Measurements from ENCODE around the gene UBAP2L. TPM values are rescaled to one million over a fixed set of nuclear protein-coding genes. Genes with fewer than 3 reads are reported as not detected.
A peak's percentile ranks its signal among the peaks of the same experiment; 100 is the strongest.

UBAP2L gene, protein sequence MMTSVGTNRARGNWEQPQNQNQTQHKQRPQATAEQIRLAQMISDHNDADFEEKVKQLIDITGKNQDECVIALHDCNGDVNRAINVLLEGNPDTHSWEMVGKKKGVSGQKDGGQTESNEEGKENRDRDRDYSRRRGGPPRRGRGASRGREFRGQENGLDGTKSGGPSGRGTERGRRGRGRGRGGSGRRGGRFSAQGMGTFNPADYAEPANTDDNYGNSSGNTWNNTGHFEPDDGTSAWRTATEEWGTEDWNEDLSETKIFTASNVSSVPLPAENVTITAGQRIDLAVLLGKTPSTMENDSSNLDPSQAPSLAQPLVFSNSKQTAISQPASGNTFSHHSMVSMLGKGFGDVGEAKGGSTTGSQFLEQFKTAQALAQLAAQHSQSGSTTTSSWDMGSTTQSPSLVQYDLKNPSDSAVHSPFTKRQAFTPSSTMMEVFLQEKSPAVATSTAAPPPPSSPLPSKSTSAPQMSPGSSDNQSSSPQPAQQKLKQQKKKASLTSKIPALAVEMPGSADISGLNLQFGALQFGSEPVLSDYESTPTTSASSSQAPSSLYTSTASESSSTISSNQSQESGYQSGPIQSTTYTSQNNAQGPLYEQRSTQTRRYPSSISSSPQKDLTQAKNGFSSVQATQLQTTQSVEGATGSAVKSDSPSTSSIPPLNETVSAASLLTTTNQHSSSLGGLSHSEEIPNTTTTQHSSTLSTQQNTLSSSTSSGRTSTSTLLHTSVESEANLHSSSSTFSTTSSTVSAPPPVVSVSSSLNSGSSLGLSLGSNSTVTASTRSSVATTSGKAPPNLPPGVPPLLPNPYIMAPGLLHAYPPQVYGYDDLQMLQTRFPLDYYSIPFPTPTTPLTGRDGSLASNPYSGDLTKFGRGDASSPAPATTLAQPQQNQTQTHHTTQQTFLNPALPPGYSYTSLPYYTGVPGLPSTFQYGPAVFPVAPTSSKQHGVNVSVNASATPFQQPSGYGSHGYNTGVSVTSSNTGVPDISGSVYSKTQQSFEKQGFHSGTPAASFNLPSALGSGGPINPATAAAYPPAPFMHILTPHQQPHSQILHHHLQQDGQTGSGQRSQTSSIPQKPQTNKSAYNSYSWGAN
- total RNA-seq: 256 and 258 TPM in 2 replicates
- long read RNA-seq, partial matches to known transcripts: 7 of 15 reads
- long read RNA-seq, other reads (novel, unspliced or antisense): 8 of 15 reads

- Mint-ChIP-seq H3K27ac (ENCODE audit: unreplicated experiment) (peak within 1 kb of the TSS; percentile 99), H3K9me3 (no peaks in the 10 kb centered on the region), H3K4me1 (peaks cover 67% of the 10 kb centered on the region), H3K4me3 (peak within 1 kb of the TSS; percentile 96), H3K36me3 (ENCODE audit: low read depth) (peaks cover 24% of the 10 kb centered on the region), H3K27me3 (ENCODE audit: low read depth) (no peaks in the 10 kb centered on the region)
- no peak for TF ChIP-seq CTCF (conservative IDR thresholded peaks at IDR 0.05)
- DNase-seq (ENCODE audit: low read depth, low spot score): peak; percentile 94
Measured at GRCh38 chr1:154220071-154220969, at the start of gene UBAP2L. Gene UBAP2L, plus strand, starts transcription at chr1:154220955. Its CDS starts 4,169 bp downstream, at chr1:154225124.

DNA sequence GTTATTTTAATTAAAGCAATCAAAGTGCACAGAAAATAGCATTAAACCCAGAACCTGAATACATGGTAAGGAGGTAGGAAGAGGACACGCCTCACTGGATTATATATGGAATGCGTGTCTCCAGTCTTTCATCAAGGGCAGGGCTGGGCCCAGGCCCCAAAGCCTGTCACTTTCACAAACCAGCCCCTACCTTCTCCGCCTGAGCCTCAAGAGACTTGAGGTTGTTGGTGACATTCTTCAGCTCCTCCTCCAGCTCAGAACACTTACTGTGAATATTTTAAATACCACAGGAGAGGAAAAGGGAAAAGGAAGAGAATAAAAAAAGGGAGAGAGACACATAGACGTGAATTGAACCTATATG is 49.6 kb upstream of the UBAP2L start:
- H3K27me3 Mint-ChIP-seq (ENCODE audit: low read depth): no peaks in the 10 kb centered on the region
- no peaks in the 10 kb centered on the region for H3K9me3 Mint-ChIP-seq
- no peak overlapping the region for H3K27ac Mint-ChIP-seq (ENCODE audit: unreplicated experiment)
- H3K4me3 Mint-ChIP-seq: no peak overlapping the region
- H3K36me3 Mint-ChIP-seq (ENCODE audit: low read depth): peaks cover 22% of the 10 kb centered on the region
- no peak for TF ChIP-seq CTCF (conservative IDR thresholded peaks at IDR 0.05)
- DNase-seq (ENCODE audit: low read depth, low spot score): no peak
- peaks cover 5% of the 10 kb centered on the region for H3K4me1 Mint-ChIP-seq

DNA sequence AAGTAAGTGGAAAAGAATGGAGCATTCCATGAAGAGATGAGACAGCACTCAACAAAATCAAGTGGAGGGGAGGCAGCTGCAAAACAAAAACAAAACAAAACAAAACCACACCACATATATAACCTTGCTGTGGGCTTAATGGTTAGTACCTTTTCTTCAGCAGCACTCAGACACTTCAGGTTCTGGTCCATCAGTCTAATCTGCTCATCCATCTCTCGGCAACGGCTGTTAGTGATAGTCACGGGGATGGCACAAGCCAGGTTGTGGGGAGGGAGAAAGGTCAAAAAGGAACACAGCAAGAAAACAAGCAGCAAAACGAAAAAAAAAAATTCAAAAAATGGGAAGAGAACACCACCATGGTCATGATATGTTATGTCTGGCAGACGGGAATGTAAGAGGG is 48.9 kb upstream of the UBAP2L start:
- no peak for TF ChIP-seq CTCF (conservative IDR thresholded peaks at IDR 0.05)
- Mint-ChIP-seq H3K9me3 (no peaks in the 10 kb centered on the region), H3K4me3 (no peak overlapping the region), H3K27me3 (ENCODE audit: low read depth) (no peaks in the 10 kb centered on the region), H3K27ac (ENCODE audit: unreplicated experiment) (no peak overlapping the region), H3K36me3 (ENCODE audit: low read depth) (peaks cover 21% of the 10 kb centered on the region), H3K4me1 (peaks cover 5% of the 10 kb centered on the region)
- no peak for DNase-seq (ENCODE audit: low read depth, low spot score)

DNA sequence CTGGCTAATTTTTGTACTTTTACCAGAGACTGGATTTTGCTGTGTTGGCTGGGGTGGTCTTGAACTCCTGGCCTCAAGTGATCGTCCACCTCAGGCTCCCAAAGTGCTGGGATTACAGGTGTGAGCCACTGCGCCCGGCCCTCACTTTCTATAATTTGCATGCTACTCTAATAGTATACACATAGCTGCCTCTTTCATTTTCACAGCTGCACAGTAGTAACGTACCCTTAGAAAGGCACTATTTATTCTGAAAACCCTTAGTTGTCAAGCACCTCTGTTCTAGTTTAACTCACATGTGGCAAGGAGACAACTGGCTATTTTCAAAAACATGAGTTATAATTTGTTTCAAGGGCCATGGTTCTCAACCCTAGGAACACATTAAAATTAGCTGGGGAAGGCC is 46.1 kb upstream of the UBAP2L start:
- peaks cover 27% of the 10 kb centered on the region for H3K4me1 Mint-ChIP-seq
- peaks cover 17% of the 10 kb centered on the region for H3K36me3 Mint-ChIP-seq (ENCODE audit: low read depth)

More for the DNA sequence above, 46.1 kb upstream of the UBAP2L start:
- Mint-ChIP-seq H3K27me3 (ENCODE audit: low read depth) (no peaks in the 10 kb centered on the region), H3K9me3 (no peaks in the 10 kb centered on the region), H3K4me3 (no peak overlapping the region), H3K27ac (ENCODE audit: unreplicated experiment) (no peak overlapping the region)
- no peak for DNase-seq (ENCODE audit: low read depth, low spot score)
- no peak for TF ChIP-seq CTCF (conservative IDR thresholded peaks at IDR 0.05)

All from neural crest cell (in vitro differentiated cells).